GM18519 (cell line): ENCODE data around the gene LRRC2.
"Not testable (repeated sequence)": the region's sequence is repeated elsewhere in the genome, so short reads cannot be mapped to it uniquely, and the experiment has no call there.

Experiments
- ATAC-seq: cut with Tn5 transposase; IDR thresholded peaks from one replicate; pipeline ENCODE4 v1.9.1; 2021; ENCODE audit warnings: mild to moderate bottlenecking, moderate library complexity; ENCODE audit not compliant: unreplicated experiment, low FRiP score

Gene LRRC2

DNA sequence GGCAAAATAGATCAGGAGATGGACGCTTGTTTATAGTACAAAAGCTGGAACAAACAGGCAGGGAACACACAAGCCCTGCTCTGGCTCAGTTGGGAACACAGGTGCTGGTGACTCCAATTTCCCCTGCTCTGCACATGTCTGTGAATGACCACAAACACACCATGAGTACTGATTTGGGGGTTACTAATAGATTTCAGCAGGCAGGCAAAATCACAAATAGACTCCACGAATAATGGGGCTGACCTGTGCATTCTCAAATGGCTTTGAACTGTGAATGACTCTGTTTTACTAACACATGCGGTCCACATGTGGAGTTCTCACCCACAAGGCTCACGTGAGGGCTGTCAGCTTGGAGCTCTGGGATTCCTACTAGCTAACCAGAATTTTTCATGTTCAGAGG lies 64.4 kb downstream of the LRRC2 start:
- no peak for ATAC-seq

DNA sequence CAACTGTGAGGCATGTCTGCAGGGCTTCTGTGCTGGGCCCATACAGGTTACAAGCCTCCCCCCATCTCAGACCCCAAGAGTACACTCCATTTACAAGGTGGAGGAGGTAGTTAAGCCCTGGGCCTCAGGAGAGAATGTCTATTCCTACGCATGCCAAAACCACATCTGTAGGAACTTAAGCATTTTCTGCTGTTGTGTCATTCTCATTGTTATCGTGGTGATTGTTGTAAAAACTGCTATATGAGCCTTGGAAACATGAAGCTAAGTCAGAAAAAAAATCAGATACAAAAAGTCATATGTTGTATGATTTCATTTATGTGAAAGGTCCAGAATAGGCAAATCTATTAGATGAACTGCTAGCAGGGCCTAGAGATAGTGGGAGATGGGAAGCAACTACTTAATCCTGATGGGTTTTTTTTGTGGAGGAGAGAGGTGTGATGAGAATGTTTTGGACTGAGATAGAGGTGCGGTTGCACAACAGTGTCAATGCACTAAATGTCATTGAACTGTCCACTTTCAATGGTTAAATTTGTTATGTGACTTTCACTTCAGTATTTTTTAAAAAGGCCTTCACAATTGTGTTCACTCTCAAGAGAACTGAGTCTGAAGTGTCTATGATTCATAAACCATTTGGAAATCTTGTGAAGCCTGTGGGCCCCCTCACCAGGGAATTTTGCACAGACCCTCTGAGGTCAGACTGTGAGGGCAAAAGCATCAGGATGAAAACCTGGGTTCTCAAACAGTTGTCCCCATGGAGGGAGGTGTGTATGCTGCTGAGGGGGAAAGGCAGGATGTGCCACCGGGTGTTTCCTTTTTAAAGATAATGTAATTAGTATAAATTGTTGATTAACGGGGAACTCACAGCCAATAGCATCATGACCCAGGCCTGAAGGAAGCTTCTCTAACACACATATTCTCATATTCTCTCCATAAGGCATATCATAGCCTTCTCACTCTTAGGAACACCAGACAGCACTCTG lies 65.2 kb downstream of the LRRC2 start:
- ATAC-seq: no peak

DNA sequence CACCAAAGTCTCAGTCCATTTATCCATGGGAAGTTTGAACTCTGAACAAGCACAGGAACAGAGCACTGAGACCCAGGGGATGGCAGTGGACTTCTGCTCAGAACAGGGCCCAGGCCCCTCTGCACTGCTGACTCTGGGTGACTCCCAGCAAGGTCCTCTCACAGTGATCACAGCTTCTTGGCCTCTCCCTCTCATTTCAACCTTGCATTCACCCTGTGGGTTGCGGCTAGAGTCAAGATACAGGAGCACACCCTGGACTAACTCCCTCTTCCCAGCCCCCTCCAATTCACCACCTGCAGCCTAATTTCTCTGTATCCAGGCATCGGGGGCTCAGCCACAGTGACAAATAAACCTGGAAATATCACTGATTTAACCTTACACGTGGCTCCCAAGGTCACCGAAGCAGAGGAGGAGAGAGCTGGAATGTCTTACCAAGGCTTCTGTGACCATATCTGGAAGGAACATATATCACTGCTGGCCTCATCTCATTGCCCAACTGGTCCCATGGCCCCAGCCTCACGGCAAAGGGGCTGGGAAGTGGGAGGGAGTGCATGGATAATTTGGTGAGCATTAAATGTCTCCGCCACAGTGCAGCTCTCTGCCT lies 67.1 kb downstream of the LRRC2 start:
- ATAC-seq: no peak

DNA sequence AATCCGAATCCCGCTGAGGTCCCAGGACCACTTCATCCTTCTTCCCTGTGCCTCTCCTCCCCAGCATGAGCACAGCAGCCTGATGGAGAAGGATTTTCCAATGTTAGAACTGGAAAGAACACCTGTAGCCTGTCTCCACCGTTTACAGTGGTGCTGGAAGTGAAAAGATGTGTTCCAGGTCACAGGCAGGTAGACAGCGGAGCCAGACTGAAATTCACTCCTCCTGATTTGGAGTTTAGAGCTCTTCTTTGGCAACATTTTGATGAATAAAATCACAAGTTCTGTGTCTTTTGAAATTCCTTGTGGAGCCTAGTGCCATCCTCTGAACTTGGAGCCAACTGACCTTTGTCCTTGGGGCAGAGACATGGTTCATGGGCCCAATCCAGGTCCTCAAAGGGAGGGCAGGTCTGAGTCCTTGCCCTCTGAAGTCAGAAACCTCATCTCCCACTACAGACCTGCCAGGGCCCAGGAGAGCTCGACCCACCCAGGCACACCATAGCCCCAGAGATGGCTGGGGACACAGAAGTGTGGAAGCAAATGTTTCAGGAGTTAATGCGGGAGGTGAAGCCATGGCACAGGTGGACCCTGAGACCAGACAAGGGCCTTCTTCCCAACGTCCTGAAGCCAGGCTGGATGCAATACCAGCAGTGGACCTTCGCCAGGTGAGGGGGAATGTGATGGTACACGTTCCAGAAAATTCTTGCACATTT lies 68.4 kb downstream of the LRRC2 start, which contains the start of gene RTP3:
Gene RTP3 (plus strand): TSS at position 421 of the 710 bp plus-strand sequence. CDS start 87 bp downstream, at position 508.
- ATAC-seq: no peak

DNA sequence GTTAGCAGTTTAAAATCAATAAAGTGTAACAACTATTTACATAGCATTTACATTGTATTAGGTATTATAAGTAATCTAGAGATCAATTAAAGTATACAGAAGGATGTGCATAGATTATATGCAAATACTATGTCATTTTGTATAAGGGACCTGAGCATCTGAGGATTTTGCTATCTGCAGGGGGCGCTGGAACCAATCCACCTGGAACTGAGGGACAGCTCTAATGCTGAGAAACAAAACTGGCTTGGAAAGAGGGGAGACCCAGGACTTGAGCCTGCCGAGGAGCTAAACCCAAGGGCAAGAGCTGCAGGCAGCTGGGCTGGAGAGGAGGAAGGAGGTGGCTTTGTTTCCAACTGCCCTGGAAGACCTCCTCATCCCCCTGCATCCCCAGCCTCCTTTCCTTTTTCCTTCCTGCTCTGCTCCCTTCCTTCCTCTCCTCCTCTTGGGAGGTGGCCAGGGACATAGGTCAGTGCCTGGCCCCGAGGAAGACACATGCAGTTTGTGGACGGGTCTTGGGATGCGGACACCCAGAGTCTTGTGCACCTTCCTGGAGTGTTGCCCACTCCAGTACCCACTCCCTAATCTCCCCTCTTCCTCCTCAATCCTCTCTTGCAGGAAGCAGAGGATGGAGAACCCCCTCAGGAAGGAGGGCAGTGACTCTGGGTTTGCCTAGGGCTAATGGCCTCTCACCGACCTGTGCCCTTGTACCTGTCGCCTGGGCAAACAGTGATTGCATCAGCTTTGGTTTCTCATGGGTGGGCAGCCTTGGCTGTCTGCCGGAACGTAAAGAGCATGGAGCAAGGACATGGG lies 69.2 kb downstream of the LRRC2 start:
- ATAC-seq: no peak

DNA sequence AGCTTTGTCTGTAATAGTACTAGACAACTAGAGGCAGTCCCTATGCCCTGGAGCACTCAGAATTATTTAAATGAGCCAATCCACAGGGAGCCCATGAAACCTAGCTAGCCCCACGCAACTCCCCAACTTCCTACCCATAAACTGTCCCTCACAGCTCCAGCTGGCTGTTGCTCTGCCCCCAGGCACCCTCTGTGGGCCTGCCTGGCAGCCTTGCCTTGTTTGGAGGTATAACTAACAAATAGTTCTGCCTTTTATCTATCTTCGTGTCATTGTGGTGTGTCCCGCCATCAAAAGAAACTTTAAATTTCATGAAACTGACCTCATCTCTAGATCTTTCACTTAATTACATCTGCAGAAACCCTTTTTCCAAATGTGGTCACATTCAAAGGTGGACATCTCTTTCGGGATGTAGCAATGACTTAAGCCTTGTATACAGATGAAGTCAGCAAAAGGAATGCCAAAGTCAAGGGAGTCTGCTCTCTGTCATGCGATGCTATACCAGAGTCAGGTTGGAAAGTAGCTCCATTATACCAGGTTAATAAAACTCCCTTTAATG lies 70.1 kb downstream of the LRRC2 start:
- ATAC-seq: no peak

DNA sequence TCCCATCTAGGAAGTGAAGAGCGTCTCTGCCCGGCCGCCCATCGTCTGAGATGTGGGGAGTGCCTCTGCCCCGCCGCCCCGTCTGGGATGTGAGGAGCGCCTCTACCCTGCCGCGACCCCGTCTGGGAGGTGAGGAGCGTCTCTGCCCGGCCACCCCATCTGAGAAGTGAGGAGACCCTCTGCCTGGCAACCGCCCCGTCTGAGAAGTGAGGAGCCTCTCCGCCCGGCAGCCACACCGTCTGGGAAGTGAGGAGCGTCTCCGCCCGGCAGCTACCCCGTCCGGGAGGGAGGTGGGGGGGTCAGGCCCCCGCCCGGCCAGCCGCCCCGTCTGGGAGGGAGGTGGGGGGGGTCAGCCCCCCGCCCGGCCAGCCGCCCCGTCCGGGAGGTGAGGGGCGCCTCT lies 71.6 kb downstream of the LRRC2 start:
- ATAC-seq: not testable (repeated sequence)

DNA sequence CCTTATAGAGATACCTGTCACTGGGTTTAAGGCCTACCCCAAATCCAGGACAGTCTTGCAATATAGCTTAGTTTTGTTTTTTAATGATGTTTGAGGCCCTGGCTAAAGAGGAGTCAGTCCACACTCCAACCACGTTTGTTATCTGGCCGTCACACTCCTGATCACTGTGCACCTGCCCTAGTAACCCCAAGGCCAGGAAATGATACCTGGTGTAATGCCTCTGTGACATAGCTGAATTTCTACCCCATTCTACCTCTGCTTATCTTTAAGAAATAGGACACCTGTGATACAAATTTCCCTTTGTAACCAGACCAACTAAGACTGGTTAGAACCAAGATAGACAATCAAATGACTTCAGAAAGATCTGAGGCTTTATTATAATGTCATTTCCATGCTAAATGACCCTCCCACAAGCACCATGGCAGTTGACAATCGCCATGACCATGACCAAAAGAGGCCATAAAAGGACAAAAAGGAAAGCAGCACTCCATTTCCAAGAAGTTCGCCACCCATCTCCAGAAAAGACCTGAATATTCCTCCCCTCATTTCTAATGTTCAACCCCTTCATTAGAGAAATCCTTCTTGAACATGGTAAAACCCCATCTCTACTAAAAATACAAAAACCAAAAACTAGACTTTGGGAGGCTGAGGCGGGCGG lies 73.1 kb downstream of the LRRC2 start:
- no peak for ATAC-seq

DNA sequence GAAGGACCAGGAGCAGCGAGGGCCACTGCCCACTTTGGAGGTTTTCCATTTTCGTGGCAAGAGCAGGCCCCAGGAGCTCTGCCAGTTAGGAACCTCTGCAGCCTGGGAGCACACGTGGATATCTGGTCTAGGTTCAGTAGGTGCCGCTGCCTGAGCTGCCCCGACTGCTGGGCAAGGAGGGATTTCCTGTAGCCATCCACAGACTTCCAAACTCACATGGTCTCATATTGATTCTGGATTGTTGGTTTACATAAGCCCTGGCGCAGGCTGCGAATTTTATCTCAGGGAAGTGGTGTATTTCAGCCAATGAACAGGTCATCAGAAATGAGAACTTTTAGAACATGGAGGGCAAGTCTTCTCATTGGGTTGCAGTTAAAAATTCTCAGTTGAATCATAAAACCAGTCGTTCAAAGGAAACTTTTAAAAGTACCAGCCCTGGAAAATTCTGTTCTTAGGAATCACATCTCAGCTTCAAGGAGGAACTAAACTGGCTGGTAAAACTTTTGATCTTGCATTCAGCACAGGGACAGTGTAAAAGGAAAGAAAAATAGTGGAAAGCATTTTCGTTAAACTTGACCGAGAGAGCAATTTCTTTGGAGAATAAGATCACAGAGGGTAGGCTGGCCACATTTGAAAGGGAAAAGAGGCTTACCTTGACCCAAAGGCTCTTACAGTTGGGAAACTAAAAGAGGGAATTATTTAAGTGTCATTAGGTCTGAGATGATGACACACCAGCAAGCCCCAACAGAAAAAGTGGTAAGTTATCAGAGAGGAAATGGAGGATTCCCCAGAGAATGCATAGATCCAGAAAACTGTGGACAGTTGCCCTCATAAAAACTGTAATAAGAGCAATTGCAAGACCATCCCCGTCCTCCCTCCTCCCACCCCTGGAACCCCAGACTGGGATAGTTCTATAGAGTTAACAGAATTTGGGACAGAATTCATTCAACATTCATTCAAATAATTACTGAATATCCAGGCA lies 74.7 kb downstream of the LRRC2 start:
- no peak for ATAC-seq

DNA sequence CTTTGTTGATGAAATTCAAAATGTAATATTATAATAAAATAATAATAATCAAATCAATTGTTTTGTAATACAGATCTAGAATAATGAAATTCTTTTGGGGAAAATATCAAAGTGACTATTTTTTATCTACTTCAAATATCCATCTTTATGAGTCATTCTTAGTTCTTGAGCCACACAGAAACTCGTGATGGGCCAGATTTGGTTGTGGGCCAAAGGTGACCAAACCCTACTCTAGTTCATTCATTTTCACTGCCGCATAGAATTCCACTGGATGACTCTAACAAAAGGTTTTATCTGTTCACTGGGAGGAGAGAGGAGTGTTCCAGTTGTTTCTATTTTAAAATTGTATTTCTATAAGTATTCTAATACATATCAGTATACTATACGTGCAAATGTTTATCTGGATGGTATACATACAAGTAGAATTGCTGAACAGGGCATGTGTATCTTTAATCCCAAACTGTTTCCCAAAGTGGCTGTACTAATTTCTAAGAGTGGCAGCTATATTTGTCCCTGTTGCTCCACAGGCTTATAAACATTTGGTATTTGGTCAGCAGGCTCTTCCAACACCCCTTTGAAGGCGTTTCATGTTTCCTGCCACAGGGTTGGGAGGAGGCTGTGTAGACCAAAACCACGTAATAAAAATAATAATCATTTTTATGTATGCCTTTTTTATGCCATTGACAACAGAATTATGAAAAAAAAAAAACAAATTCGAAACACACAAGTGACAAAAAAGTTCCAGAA lies 75.6 kb downstream of the LRRC2 start:
- no peak for ATAC-seq

DNA sequence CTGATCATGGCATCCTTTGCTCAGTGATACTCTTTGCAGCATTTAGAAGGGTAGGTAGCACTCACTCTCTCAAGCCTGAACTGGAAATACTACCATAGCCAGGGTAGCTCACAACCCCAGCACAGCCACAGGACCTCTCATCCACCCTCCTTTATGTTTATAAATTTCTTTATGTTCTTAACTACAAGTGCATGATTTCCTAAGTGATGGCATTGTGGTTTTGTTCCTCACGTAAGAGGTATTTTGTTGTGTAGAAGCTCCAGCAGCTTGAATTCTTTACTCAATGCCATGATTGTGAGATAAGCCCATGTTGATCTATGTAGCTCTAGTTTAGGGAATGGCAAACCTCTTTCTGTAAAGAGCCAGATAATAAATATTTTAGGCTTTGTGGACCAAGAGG lies 76.2 kb downstream of the LRRC2 start:
- ATAC-seq: no peak

DNA sequence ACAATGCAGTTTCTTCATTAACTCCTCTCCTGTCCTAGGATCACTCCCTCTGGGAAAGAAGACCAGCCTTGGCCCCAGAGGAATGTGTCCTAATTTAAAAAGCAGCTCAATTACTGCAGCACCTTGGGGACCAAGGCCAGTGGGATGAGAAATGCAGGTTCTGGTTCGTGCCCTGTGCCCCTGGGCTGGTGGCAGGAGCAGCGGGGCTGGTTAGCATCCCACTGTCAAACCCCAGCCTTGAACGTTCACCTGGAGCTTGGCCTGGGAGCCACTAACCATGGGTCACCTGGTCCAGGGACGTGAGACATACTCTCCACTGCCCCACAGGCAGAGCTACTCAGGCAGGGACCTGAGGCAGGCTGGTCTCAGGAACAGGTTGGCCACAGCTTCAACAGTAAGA lies 76.7 kb downstream of the LRRC2 start:
- ATAC-seq: no peak

DNA sequence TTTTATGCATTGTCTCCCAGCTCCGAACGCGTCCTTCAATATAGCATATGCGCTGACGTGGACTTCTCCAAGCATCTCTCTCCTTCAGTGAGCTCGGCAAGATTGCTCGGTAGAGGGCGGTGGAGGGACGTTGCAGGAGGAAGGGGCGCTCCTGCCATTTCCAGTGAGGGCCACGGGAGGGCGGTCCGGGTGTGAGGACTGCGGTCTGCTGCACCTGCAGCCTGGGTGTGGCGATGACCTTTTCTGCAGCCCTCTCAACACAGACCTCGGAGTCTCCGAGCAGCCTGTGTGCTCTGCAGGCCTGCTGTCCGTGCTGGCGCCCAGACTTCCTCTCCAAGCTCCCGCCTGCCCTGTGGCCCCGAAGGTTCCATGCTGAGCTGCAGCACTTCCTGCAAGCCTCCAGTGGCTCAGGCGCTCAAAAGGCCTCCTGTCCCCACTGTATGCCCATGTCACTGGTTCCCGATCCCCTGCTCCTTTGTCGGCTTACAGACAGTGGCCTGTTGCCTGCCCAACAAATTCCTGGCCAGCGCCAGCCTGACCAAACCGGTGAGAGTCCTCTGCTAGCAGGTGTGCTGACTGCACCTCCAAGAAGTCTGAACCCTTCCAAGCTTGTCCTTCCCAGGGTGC lies 77.3 kb downstream of the LRRC2 start:
- ATAC-seq: no peak

DNA sequence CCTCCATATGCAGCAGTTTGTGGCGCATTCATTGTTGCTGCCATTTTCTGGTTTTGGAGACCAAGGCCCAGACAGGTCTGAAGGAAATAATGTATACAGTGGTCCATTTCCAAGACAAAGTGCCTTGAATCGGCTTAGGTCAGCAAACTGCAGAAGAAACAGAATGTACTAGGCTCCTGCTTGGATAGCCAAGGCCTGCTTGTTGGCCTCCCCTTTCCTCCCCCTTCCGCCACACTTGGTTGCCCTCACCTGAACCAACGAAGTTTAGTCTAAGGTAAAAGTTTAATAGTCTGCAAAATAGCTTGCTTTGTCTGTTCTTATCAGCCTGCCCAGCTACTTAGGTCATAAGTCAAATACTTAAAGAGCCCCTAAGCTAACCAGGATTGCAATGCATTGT lies 80.3 kb downstream of the LRRC2 start:
- ATAC-seq: no peak

DNA sequence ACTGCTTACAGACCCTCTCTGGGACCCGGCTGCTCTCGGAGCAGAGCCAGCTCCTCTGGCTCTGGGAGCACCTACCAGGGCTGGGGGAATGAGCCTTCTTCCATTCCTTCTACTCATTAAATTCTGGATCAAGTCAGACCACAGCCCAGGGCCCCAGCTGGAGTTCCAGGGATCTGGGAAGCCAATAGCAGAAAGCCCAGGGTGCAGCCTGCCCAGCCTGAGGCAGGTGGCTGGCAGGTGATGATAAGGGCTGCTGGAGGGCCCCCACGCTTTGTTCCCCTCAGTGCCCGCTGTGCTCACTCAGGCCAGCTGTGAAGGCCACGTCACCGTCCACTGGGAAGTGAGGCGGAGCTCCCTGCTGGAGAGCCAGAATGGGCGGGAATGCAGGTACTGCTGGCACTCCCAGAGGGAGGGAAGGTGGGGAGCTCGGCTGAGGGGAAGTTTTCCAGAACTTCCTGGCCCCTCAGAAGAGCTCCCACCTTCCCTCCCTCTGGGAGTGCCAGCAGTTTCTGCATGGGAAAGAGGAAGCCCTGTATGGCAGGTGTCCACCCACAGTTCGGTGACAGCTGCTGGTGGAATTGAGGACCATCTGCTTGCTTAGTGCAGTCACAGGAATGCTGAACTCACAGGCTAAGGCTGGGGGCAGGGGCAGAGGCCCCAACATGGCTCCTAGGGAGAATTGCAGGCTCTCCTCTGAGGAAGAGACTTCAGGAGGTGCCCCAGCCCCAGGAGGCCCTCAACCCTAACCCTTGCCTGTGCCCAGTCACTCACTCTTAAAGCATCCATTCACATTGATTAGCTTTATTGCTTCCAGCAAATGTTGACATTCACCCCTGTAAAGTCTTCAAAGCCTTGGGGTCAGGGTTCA lies 81.0 kb downstream of the LRRC2 start:
- ATAC-seq: no peak

DNA sequence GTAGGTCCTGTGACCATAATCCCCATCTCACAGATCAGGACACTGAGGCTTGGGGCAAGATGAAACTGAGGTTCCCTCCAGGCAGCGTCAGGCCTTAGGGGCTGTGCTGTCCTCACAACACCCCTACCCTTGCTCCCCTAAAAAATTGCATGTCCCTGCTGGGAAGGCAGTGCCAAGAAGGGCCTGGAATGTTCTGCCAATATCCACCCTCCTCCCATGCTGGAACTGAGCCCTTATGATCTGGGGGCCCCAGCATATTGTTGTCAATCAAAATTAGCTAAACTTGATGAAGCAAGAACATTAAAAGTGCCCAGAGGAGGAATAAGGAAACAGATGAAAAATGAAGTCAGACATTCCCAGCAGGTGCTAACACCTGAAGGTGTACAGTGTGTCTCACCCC lies 81.7 kb downstream of the LRRC2 start:
- ATAC-seq: no peak
